HepG2 (cell line): ENCODE data around the gene RBM18. TPM values are rescaled to one million over a fixed set of nuclear protein-coding genes. Genes with fewer than 3 reads are reported as not detected.

Experiments
- ELF4 ChIP-seq: sonication (generic); formaldehyde crosslinking; IDR thresholded peaks from 2 replicates; pipeline ENCODE4 v1.5.0; 2020; ENCODE audit warnings: missing genetic modification reagents, mild to moderate bottlenecking, moderate library complexity, borderline replicate concordance
- ETV6 ChIP-seq: sonication (generic); formaldehyde crosslinking; conservative IDR thresholded peaks from 2 replicates; pipeline ENCODE4 v1.4.0; 2020; ENCODE audit warnings: missing genetic modification reagents
- GPN1 ChIP-seq: sonication (generic); formaldehyde crosslinking; IDR thresholded peaks from 2 replicates; pipeline ENCODE4 v1.5.1; 2020; ENCODE audit warnings: missing genetic modification reagents, borderline replicate concordance
- RAD21 ChIP-seq: fragments of 450-650 bp; formaldehyde crosslinking; IDR thresholded peaks from 2 replicates; pipeline ENCODE4 v1.5.0; 2020; ENCODE audit warnings: mild to moderate bottlenecking
- RBAK ChIP-seq: sonication (generic); formaldehyde crosslinking; IDR thresholded peaks from 2 replicates; pipeline ENCODE4 v1.5.1; 2020; ENCODE audit warnings: mild to moderate bottlenecking, missing genetic modification reagents
- TFDP1 ChIP-seq: IDR thresholded peaks from 2 replicates; pipeline ENCODE4 v1.6.1; 2016; ENCODE audit warnings: missing compliant biosample characterization, missing genetic modification reagents, borderline replicate concordance
- ZKSCAN1 ChIP-seq: fragments of 150-350 bp; IDR thresholded peaks from 2 replicates; pipeline ENCODE4 v1.6.1; 2014; ENCODE audit warnings: low read length
- ZNF263 ChIP-seq: sonication (generic); formaldehyde crosslinking; IDR thresholded peaks from 2 replicates; pipeline ENCODE4 v1.4.0; 2020; ENCODE audit warnings: missing genetic modification reagents
- ZNF546 ChIP-seq: sonication (generic); formaldehyde crosslinking; conservative IDR thresholded peaks from 2 replicates; pipeline ENCODE4 v1.8.1; 2023; ENCODE audit warnings: mild to moderate bottlenecking, missing genetic modification reagents
- ZNF687 ChIP-seq: sonication (generic); formaldehyde crosslinking; IDR thresholded peaks from 2 replicates; pipeline ENCODE4 v1.5.1; 2020; ENCODE audit warnings: mild to moderate bottlenecking, missing genetic modification reagents, moderate library complexity
- ZNF703 ChIP-seq: sonication (generic); formaldehyde crosslinking; IDR thresholded peaks from 2 replicates; pipeline ENCODE4 v1.5.1; 2020; ENCODE audit warnings: missing genetic modification reagents, mild to moderate bottlenecking, moderate library complexity, borderline replicate concordance
- ZNF839 ChIP-seq: sonication (generic); formaldehyde crosslinking; IDR thresholded peaks from 2 replicates; pipeline ENCODE4 v1.4.0; 2020; ENCODE audit warnings: missing genetic modification reagents, mild to moderate bottlenecking, borderline replicate concordance
- polyA plus RNA-seq, 8 experiments: library from polyadenylated mRNA; depleted of rRNA in 3 of 8; stranded (reverse) in 7 of 8; unstranded in 1 of 8; fragments of >200 nt; fragmentation: Illumina TruSeq in 4 of 8; extraction: Trizol in 4 of 8; gene quantifications; 2 replicates each; pipeline versions ENCODE4 v1.2.1 to v1.2.3, GENCODE V29; 2011 to 2016; ENCODE audit warnings: low read depth in 4 of 8, missing spikeins in 1 of 8, mixed read lengths in 1 of 8; ENCODE audit not compliant: insufficient read depth in 1 of 8
- total RNA-seq, 5 experiments: library from RNA; depleted of rRNA; stranded (reverse); fragments of >200 nt; fragmentation: Illumina TruSeq; extraction: Trizol; gene quantifications; 2 replicates each; pipeline ENCODE4 v1.2.3, GENCODE V29; 2016; ENCODE audit warnings: low read depth in 1 of 5
- TF ChIP-seq, protein P1 (sequence below): sonication (generic); formaldehyde crosslinking; IDR thresholded peaks from 2 replicates; pipeline ENCODE4 v1.5.0; 2020; ENCODE audit warnings: mild to moderate bottlenecking, missing genetic modification reagents

Gene RBM18
- total and polyA plus RNA-seq, 2 of the 13 experiments (the other 11 are each of a cell fraction or from before 2014, with no cell fraction given), result 12.6 to 16.6 TPM

DNA sequence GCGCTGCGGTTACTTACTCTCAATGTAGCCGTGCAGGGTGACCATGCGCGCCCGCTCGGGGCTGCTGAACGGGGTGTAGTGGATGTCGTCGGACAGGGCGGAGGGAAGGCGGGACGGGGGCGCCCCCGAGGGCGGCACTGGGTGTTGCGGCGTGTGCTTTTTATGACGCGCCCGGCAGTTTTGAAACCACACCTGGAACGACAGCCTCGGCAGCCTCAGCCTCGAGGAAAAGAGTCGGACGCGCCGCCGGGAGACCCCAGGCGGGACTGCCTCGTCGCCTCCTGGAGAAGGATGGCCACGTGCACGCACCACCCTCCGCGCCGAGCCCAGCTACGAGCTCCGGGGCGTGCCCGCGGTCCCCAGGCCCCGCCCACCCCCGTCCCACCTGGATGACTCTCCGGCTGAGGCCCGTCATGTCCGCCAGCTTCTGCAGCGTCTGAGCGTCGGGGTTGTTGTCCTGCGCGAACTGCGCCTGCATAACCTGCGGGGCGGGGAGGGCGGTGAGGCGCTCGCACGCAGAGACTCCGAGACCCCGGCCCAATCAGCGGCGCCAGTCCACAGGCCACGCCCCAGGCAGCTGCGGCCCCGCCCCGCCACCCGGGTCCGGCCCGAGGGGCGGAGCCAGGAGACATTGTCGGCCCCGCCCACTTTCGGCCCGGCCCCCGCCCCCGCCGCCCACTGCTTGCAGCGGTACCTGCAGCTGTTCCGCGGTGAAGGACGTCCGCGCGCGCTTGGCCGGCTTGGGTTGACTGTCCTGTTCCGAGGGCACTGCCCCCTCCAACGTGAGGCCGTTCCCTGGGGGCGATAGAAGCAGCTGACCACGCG is 50.8 kb downstream of the RBM18 start (continued):
- TF ChIP-seq ELF4 (CRISPR knock-in tag), result no peak
- TF ChIP-seq ZNF839 (CRISPR knock-in tag), result no peak
- TF ChIP-seq ZNF546 (CRISPR knock-in tag), result no peak; the same call in 1 of the 2 replicates
- TF ChIP-seq ZNF263 (CRISPR knock-in tag), result 0 out of 2 replicates have a peak, but pooled peaks have one; percentile 20
- no peak for TF ChIP-seq ZNF703 (CRISPR knock-in tag)
- peak; percentile 93; the same call in 1 of the 2 replicates for TF ChIP-seq TFDP1 (CRISPR knock-in tag)
- TF ChIP-seq GPN1 (CRISPR knock-in tag), result no peak
- TF ChIP-seq ZNF687, result peak; percentile 96
- TF ChIP-seq, protein P1, sequence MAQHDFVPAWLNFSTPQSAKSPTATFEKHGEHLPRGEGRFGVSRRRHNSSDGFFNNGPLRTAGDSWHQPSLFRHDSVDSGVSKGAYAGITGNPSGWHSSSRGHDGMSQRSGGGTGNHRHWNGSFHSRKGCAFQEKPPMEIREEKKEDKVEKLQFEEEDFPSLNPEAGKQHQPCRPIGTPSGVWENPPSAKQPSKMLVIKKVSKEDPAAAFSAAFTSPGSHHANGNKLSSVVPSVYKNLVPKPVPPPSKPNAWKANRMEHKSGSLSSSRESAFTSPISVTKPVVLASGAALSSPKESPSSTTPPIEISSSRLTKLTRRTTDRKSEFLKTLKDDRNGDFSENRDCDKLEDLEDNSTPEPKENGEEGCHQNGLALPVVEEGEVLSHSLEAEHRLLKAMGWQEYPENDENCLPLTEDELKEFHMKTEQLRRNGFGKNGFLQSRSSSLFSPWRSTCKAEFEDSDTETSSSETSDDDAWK (CRISPR knock-in tag), result no peak
- no peak for TF ChIP-seq ZKSCAN1
- TF ChIP-seq RBAK (CRISPR knock-in tag), result no peak
- peak; percentile 21; the same call in 1 of the 2 replicates for TF ChIP-seq RAD21 (CRISPR knock-in tag)
- TF ChIP-seq ETV6 (CRISPR knock-in tag), result no peak
